Rectal smooth muscle tissue (tissue), 1 donor: ENCODE measurements around the gene CACNA1H.

ENCODE experiments used
- H3K27ac ChIP-seq: one replicate; pipeline ENCODE4 v1.7.0; 2013; ENCODE audit warnings: low read depth, low read length, inconsistent platforms
- H3K27me3 ChIP-seq: one replicate; pipeline ENCODE4 v1.7.0; 2013; ENCODE audit warnings: low read length; ENCODE audit not compliant: control insufficient read depth, insufficient read depth
- H3K36me3 ChIP-seq: one replicate; pipeline ENCODE4 v1.7.0; 2013; ENCODE audit warnings: low read length; ENCODE audit not compliant: control insufficient read depth, insufficient read depth
- H3K4me1 ChIP-seq: one replicate; pipeline ENCODE4 v1.7.0; 2013; ENCODE audit warnings: low read length; ENCODE audit not compliant: control insufficient read depth, insufficient read depth
- H3K4me3 ChIP-seq: one replicate; pipeline ENCODE4 v1.7.0; 2013; ENCODE audit warnings: low read length
- H3K9ac ChIP-seq: one replicate; pipeline ENCODE4 v1.7.0; 2013; ENCODE audit warnings: low read length

The CACNA1H gene

GRCh38 chr16:1212616-1213194 lies 59.8 kb downstream of the CACNA1H start:
- Histone ChIP-seq H3K27ac (no peak overlapping the region), H3K9ac (no peak overlapping the region), H3K4me1 (no peaks in the 10 kb centered on the region), H3K4me3 (no peak overlapping the region), H3K27me3 (no peaks in the 10 kb centered on the region), H3K36me3 (peaks cover 19% of the 10 kb centered on the region)

DNA sequence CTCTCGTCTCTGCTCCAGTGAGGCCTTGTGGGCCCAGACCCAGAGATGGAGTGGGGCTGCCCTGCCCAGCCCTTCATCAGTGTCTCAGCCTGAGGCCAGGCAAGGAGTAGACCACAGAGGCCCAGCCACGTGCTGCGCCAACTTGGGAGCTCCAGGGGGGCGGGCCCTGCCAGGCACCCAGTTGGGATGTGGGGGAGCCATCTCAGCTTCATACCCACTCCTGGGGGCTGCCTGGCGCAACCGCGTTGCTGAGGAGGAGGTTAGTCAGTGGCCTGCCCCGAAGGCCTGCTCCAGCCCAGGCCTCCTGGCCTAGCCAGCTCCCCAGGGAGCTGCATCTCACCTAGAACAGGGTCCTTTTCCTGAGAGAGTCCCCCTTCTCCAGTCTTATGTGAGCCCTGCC lies 60.3 kb downstream of the CACNA1H start:
- no peak overlapping the region for H3K27ac ChIP-seq
- no peaks in the 10 kb centered on the region for H3K27me3 ChIP-seq
- H3K9ac ChIP-seq = no peak overlapping the region
- H3K4me3 ChIP-seq = no peak overlapping the region
- no peaks in the 10 kb centered on the region for H3K4me1 ChIP-seq
- H3K36me3 ChIP-seq = peaks cover 24% of the 10 kb centered on the region

- Histone ChIP-seq H3K27me3 (no peaks in the 10 kb centered on the region), H3K4me3 (no peak overlapping the region), H3K27ac (no peak overlapping the region), H3K4me1 (no peaks in the 10 kb centered on the region), H3K9ac (no peak overlapping the region), H3K36me3 (peaks cover 22% of the 10 kb centered on the region)
Measured at GRCh38 chr16:1213796-1214372, 61.0 kb downstream of the CACNA1H start.

DNA sequence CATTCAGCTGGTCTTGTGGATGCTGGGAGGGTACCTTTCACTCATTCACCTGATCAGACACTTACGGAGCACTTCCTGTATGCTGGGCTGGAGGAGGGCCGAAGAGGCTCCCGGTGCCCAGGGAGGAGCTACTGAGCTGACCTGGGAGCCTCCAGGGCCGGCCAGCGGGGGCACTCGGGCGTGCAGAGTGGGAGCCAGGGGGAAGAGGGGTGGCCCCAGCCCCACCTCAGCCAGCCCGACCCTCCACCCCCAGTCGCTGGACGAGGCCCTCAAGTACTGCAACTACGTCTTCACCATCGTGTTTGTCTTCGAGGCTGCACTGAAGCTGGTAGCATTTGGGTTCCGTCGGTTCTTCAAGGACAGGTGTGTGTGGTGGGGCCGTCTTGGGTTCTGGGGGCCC lies 61.8 kb downstream of the CACNA1H start:
- Histone ChIP-seq H3K27ac (no peak overlapping the region), H3K4me1 (no peaks in the 10 kb centered on the region)

GRCh38 chr16:1215574-1216295 lies 62.8 kb downstream of the CACNA1H start:
- no peaks in the 10 kb centered on the region for H3K27me3 ChIP-seq
- no peak overlapping the region for H3K9ac ChIP-seq
- no peak overlapping the region for H3K27ac ChIP-seq
- H3K4me3 ChIP-seq = no peak overlapping the region
- H3K36me3 ChIP-seq = peaks cover 18% of the 10 kb centered on the region
- no peaks in the 10 kb centered on the region for H3K4me1 ChIP-seq

More for the DNA sequence above, 61.8 kb downstream of the CACNA1H start:
- Histone ChIP-seq H3K9ac (no peak overlapping the region), H3K27me3 (no peaks in the 10 kb centered on the region), H3K4me3 (no peak overlapping the region), H3K36me3 (peaks cover 16% of the 10 kb centered on the region)

DNA sequence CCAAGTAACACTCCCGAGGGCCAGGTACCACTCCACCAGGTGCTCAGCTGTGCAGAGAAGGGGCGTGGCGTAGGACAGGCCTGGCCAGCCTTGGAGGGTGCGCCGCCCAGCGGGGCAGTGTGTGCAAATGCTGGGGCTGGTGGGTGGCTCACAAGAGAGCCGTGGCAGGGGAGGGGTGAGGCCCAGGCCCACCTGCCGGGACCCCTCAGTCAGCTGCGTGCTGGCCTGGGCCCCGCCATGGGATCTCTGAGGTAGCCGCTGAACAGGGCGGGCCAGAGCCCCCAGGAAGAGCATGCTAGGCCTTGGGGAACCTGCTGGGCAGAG lies 63.4 kb downstream of the CACNA1H start:
- Histone ChIP-seq H3K27ac (no peak overlapping the region), H3K36me3 (peaks cover 20% of the 10 kb centered on the region), H3K27me3 (no peaks in the 10 kb centered on the region), H3K9ac (no peak overlapping the region), H3K4me3 (no peak overlapping the region), H3K4me1 (no peaks in the 10 kb centered on the region)

- H3K27me3 ChIP-seq = no peaks in the 10 kb centered on the region
- no peak overlapping the region for H3K27ac ChIP-seq
- H3K4me3 ChIP-seq = no peak overlapping the region
- H3K4me1 ChIP-seq = no peaks in the 10 kb centered on the region
- no peak overlapping the region for H3K9ac ChIP-seq
- H3K36me3 ChIP-seq = peaks cover 20% of the 10 kb centered on the region
Measured at GRCh38 chr16:1216681-1217400, 63.9 kb downstream of the CACNA1H start.

- Histone ChIP-seq H3K36me3 (peaks cover 22% of the 10 kb centered on the region), H3K27me3 (no peaks in the 10 kb centered on the region), H3K4me3 (no peak overlapping the region), H3K4me1 (no peaks in the 10 kb centered on the region), H3K27ac (no peak overlapping the region), H3K9ac (no peak overlapping the region)
Measured at GRCh38 chr16:1217526-1217925, 64.6 kb downstream of the CACNA1H start.

DNA sequence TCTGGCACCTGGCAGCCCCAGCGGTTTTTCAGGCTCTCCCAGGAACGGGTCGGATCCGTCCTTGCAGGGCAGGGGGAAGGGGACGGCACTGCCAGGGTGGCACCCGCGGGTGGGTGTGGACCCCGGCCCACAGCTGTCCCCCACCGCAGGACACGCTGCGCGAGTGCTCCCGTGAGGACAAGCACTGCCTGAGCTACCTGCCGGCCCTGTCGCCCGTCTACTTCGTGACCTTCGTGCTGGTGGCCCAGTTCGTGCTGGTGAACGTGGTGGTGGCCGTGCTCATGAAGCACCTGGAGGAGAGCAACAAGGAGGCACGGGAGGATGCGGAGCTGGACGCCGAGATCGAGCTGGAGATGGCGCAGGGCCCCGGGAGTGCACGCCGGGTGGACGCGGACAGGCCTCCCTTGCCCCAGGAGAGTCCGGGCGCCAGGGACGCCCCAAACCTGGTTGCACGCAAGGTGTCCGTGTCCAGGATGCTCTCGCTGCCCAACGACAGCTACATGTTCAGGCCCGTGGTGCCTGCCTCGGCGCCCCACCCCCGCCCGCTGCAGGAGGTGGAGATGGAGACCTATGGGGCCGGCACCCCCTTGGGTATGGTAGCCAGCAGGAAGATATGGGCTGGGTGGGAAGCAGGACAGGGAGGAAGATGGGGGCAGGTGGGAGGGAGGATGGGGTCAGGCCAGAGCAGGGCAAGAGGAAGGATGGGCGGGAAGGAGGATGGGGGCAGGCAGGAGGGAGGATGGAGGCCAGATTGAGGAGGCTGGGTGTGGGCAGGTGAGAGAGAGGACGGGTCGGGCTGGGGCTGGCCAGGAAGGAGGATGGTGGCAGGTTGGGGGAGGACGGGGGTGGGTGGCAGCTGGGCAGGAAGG lies 65.4 kb downstream of the CACNA1H start:
- Histone ChIP-seq H3K36me3 (peaks cover 22% of the 10 kb centered on the region), H3K27ac (no peak overlapping the region), H3K4me1 (no peaks in the 10 kb centered on the region), H3K4me3 (no peak overlapping the region), H3K9ac (no peak overlapping the region), H3K27me3 (no peaks in the 10 kb centered on the region)

- H3K27me3 ChIP-seq = no peaks in the 10 kb centered on the region
- no peak overlapping the region for H3K9ac ChIP-seq
- no peak overlapping the region for H3K4me3 ChIP-seq
- H3K36me3 ChIP-seq = peaks cover 22% of the 10 kb centered on the region
- H3K27ac ChIP-seq = no peak overlapping the region
- H3K4me1 ChIP-seq = no peaks in the 10 kb centered on the region
Measured at GRCh38 chr16:1218930-1219611, 66.2 kb downstream of the CACNA1H start.

GRCh38 chr16:1220098-1220728 lies 67.3 kb downstream of the CACNA1H start:
- no peak overlapping the region for H3K4me3 ChIP-seq
- H3K27me3 ChIP-seq = no peaks in the 10 kb centered on the region
- no peak overlapping the region for H3K9ac ChIP-seq
- no peak overlapping the region for H3K27ac ChIP-seq
- peaks cover 22% of the 10 kb centered on the region for H3K36me3 ChIP-seq
- no peaks in the 10 kb centered on the region for H3K4me1 ChIP-seq
